Muscle layer of colon (tissue), 2 donors: Measurements from ENCODE around the gene GNAT2.

Experiments
- H3K27ac ChIP-seq: one replicate; pipeline ENCODE4 v1.7.0; 2013; ENCODE audit warnings: low read depth, mild to moderate bottlenecking, low read length, moderate library complexity
- H3K27me3 ChIP-seq, 2 donors: one replicate each; pipeline ENCODE4 v1.7.0; 2013; ENCODE audit warnings: low read length in 2 of 2, mild to moderate bottlenecking in 2 of 2; ENCODE audit not compliant: insufficient read depth in 2 of 2, control insufficient read depth in 1 of 2
- H3K36me3 ChIP-seq: one replicate; pipeline ENCODE4 v1.7.0; 2013; ENCODE audit warnings: mild to moderate bottlenecking, low read length; ENCODE audit not compliant: insufficient read depth
- H3K4me1 ChIP-seq: one replicate; pipeline ENCODE4 v1.7.0; 2013; ENCODE audit warnings: mild to moderate bottlenecking, low read length; ENCODE audit not compliant: insufficient read depth
- H3K4me3 ChIP-seq, 2 donors: one replicate each; pipeline ENCODE4 v1.7.0; 2013; ENCODE audit warnings: low read length in 2 of 2, low read depth in 1 of 2, mild to moderate bottlenecking in 1 of 2, moderate library complexity in 1 of 2
- H3K9ac ChIP-seq: one replicate; pipeline ENCODE4 v1.7.0; 2013; ENCODE audit warnings: low read length
- H3K9me3 ChIP-seq: one replicate; pipeline ENCODE4 v1.7.0; 2013; ENCODE audit warnings: mild to moderate bottlenecking, low read length
- donor health status: abdominal sarcoma.
- donor health status: Adenocarcinoma of cecum.

Gene GNAT2

GRCh38 chr1:109564194-109564878 lies 55.1 kb downstream of the GNAT2 start:
- no peak overlapping the region for H3K27ac ChIP-seq
- H3K4me3 ChIP-seq = no peak overlapping the region

GRCh38 chr1:109559995-109560394 lies 59.4 kb downstream of the GNAT2 start:
- peaks cover 27% of the 10 kb centered on the region for H3K4me1 ChIP-seq
- H3K9me3 ChIP-seq = no peaks in the 10 kb centered on the region
- H3K27ac ChIP-seq = no peak overlapping the region
- H3K4me3 ChIP-seq = no peak overlapping the region
- no peak overlapping the region for H3K9ac ChIP-seq
- H3K27me3 ChIP-seq = no peaks in the 10 kb centered on the region
- H3K36me3 ChIP-seq = no peaks in the 10 kb centered on the region

More at GRCh38 chr1:109564194-109564878, 55.1 kb downstream of the GNAT2 start:
- H3K36me3 ChIP-seq = no peaks in the 10 kb centered on the region
- H3K4me1 ChIP-seq = peaks cover 45% of the 10 kb centered on the region
- no peaks in the 10 kb centered on the region for H3K9me3 ChIP-seq
- H3K9ac ChIP-seq = no peak overlapping the region
- no peaks in the 10 kb centered on the region for H3K27me3 ChIP-seq

- Histone ChIP-seq H3K27me3 (no peaks in the 10 kb centered on the region), H3K36me3 (no peaks in the 10 kb centered on the region), H3K9me3 (no peaks in the 10 kb centered on the region), H3K4me3 (no peak overlapping the region), H3K27ac (no peak overlapping the region), H3K4me1 (peaks cover 18% of the 10 kb centered on the region), H3K9ac (no peak overlapping the region)
Measured at GRCh38 chr1:109557520-109557919, 61.9 kb downstream of the GNAT2 start.

- peaks cover 18% of the 10 kb centered on the region for H3K4me1 ChIP-seq
- no peak overlapping the region for H3K4me3 ChIP-seq
- H3K9me3 ChIP-seq = no peaks in the 10 kb centered on the region
- H3K27me3 ChIP-seq = no peaks in the 10 kb centered on the region
- H3K27ac ChIP-seq = no peak overlapping the region
- H3K9ac ChIP-seq = no peak overlapping the region
- no peaks in the 10 kb centered on the region for H3K36me3 ChIP-seq
Measured at GRCh38 chr1:109556563-109556962, 62.9 kb downstream of the GNAT2 start.
